ENCODE results near the gene ZMYND19.
"Not testable (repeated sequence)": the region's sequence is repeated elsewhere in the genome, so short reads cannot be mapped to it uniquely, and the experiment has no call there.

ZMYND19 gene

GRCh38 chr9:137590469-137591383 is at the start of gene ZMYND19:
Gene ZMYND19 (minus strand): TSS chr9:137590512. CDS start chr9:137590263, 249 bp downstream.
- peak; percentile 72 to 80 for DNase-seq (ENCODE audit: low read depth in 2 of 2, low spot score in 1 of 2)

- no peak for DNase-seq (ENCODE audit: low read depth in 2 of 2, low spot score in 1 of 2)
Observed at GRCh38 chr9:137639303-137640051, 49.2 kb upstream of the ZMYND19 start.

- DNase-seq (ENCODE audit: low read depth in 2 of 2, low spot score in 1 of 2): no peak
Observed at GRCh38 chr9:137638680-137639079, 48.4 kb upstream of the ZMYND19 start.

- DNase-seq (ENCODE audit: low read depth in 2 of 2, low spot score in 1 of 2): no peak
Observed at GRCh38 chr9:137634016-137634415, 43.7 kb upstream of the ZMYND19 start.

GRCh38 chr9:137632230-137633161 is 42.2 kb upstream of the ZMYND19 start:
- DNase-seq (ENCODE audit: low read depth in 2 of 2, low spot score in 1 of 2): no peak

GRCh38 chr9:137631345-137632229 is 41.3 kb upstream of the ZMYND19 start:
- DNase-seq (ENCODE audit: low read depth in 2 of 2, low spot score in 1 of 2): no peak

GRCh38 chr9:137630679-137631078 is 40.4 kb upstream of the ZMYND19 start:
- DNase-seq (ENCODE audit: low read depth in 2 of 2, low spot score in 1 of 2): no peak

- no peak for DNase-seq (ENCODE audit: low read depth in 2 of 2, low spot score in 1 of 2)
Observed at GRCh38 chr9:137630126-137630525, 39.8 kb upstream of the ZMYND19 start.

GRCh38 chr9:137627406-137627805 is 37.1 kb upstream of the ZMYND19 start:
- not testable (repeated sequence) for DNase-seq (ENCODE audit: low read depth in 2 of 2, low spot score in 1 of 2)

- no peak for DNase-seq (ENCODE audit: low read depth in 2 of 2, low spot score in 1 of 2)
Observed at GRCh38 chr9:137626464-137626863, 36.2 kb upstream of the ZMYND19 start.

- not testable (repeated sequence) for DNase-seq (ENCODE audit: low read depth in 2 of 2, low spot score in 1 of 2)
Observed at GRCh38 chr9:137622211-137622610, 31.9 kb upstream of the ZMYND19 start.

GRCh38 chr9:137621131-137621757 is 30.9 kb upstream of the ZMYND19 start:
- no peak for DNase-seq (ENCODE audit: low read depth in 2 of 2, low spot score in 1 of 2)

- no peak for DNase-seq (ENCODE audit: low read depth in 2 of 2, low spot score in 1 of 2)
Observed at GRCh38 chr9:137620581-137620980, 30.3 kb upstream of the ZMYND19 start.

- no peak for DNase-seq (ENCODE audit: low read depth in 2 of 2, low spot score in 1 of 2)
Observed at GRCh38 chr9:137620048-137620405, 29.7 kb upstream of the ZMYND19 start.

- no peak for DNase-seq (ENCODE audit: low read depth in 2 of 2, low spot score in 1 of 2)
Observed at GRCh38 chr9:137619240-137620047, 29.1 kb upstream of the ZMYND19 start.

- peak; percentile 65 to 77 for DNase-seq (ENCODE audit: low read depth in 2 of 2, low spot score in 1 of 2)
Observed at GRCh38 chr9:137618105-137619067, 28.1 kb upstream of the ZMYND19 start, which contains the start of gene EHMT1. Gene EHMT1 (plus strand): TSS chr9:137619005. CDS start chr9:137619029, 24 bp downstream.

GRCh38 chr9:137615387-137615871 is 25.1 kb upstream of the ZMYND19 start:
- DNase-seq (ENCODE audit: low read depth in 2 of 2, low spot score in 1 of 2): no peak

All from stimulated activated CD8-positive, alpha-beta memory T cell treated with anti-CD3 and anti-CD28 coated beads, Interleukin-4, amount 100 ng/mL, for 4 hours (primary cell).